Measurements from ENCODE around the gene SLC25A29.

The SLC25A29 gene

DNA sequence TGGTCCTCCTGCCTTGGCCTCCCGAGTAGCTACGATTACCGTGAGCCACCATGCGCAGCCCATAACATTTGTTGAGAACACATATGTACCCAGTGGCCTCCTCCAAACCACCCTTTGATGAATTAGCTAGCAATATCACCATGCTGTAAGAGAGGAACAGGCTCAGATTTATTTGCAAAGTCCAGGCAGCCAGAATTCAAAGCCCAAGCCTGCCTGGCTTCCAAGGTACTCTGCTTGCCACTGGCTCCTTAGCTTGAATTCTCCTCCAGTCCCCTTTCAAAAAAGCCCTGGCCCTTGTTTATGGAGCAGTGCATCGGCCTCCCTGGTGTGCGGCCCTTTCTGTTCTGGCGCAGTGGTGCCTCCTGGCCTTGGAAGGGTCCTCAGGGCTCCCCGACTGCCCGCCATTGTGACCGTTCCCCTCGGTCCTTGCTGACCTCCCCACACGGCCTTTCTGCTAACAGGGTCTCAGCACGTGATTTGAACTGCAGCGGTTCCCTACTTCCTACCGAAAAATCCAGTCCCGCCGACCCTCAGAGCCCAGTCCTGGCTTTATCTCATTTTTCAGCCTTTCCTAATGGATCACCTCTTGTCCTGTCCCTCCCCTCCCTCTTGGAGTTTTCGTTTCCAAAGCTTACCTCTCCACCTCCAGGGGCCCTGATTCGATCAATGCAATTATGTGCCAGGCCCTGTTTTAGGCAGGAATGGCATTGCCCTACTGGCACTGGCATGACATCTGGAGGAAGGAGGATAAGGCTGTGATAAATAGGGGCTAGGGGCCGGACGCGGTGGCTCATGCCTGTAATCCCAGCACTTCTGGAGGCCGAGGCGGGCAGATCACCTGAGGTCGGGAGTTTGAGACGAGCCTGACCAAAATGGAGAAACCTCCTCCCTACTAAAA is 22.0 kb downstream of the SLC25A29 start:
- H3K27ac ChIP-seq, result peak overlapping the region; percentile 79
- TF ChIP-seq, protein P1, sequence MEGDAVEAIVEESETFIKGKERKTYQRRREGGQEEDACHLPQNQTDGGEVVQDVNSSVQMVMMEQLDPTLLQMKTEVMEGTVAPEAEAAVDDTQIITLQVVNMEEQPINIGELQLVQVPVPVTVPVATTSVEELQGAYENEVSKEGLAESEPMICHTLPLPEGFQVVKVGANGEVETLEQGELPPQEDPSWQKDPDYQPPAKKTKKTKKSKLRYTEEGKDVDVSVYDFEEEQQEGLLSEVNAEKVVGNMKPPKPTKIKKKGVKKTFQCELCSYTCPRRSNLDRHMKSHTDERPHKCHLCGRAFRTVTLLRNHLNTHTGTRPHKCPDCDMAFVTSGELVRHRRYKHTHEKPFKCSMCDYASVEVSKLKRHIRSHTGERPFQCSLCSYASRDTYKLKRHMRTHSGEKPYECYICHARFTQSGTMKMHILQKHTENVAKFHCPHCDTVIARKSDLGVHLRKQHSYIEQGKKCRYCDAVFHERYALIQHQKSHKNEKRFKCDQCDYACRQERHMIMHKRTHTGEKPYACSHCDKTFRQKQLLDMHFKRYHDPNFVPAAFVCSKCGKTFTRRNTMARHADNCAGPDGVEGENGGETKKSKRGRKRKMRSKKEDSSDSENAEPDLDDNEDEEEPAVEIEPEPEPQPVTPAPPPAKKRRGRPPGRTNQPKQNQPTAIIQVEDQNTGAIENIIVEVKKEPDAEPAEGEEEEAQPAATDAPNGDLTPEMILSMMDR (IDR thresholded peaks at IDR 0.05), result no peak
- TF ChIP-seq ZFX (IDR thresholded peaks at IDR 0.05; ENCODE audit: borderline replicate concordance), result no peak

DNA sequence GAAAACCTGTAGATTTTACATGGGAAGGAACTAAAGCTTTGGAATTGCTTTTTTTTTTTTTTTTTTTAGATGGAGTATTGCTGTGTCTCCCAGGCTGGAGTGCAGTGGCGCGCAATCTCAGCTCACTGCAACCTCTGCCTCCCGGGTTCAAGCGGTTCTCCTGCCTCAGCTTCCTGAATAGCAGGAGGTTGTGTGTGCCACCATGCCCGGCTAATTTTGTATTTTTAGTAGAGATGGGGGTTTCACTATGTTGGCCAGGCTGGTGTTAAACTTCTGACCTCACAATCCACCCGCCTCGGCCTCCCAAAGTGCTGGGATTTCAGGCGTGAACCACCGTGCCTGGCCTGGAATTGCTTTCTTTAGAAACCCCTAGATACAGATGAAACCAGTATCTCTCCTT is 22.8 kb downstream of the SLC25A29 start:
- H3K27ac ChIP-seq, result peak overlapping the region; percentile 79

DNA sequence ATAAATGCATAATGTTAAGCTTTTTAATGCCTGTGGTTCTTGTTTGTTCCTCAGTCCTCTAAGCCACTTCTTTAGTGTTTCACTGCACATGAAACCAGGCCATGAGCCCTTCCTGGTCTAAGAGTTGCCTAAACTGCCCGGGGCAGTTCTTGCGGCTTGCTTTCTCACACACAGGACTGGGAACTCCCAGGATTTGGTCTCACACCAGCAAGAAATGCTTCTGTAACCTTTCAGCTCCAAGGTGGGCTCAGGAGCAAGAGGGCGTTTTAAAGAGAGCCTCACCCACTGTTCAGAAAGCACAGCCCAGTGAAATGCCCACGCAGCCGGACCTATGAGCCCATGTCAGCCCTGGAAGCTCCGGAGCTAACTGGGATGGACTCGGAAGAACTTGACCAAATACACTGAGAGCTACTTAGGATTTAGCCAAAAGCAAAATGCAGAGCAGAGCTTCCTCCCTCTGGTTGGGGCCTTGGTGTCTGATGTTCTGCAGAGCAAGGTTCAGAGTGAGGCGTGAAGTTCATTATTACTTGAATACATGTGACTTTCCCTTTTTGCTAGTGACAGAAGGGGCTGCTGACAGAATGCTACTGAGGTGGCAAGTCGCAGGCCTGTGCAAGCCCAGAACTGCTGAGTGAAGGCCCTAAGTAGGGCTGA is 23.4 kb downstream of the SLC25A29 start:
- peak overlapping the region; percentile 79 for H3K27ac ChIP-seq
- TF ChIP-seq ZFX (IDR thresholded peaks at IDR 0.05; ENCODE audit: borderline replicate concordance), result no peak
- TF ChIP-seq, protein P1 (IDR thresholded peaks at IDR 0.05), result no peak

DNA sequence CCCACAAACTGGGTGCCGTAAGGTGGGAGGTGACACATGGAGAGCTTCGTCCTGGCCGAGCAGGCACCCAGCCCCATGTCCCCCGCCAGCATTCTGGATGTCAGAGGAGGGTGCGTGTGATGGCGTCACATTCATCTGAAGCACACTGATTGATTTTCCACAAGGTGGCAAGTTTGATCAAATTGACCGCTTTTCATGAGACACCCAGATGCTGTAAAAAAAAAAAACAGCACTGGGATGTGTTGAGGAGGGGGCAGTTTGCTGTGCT is 24.2 kb downstream of the SLC25A29 start:
- TF ChIP-seq, protein P1 (IDR thresholded peaks at IDR 0.05), result no peak
- no peak for TF ChIP-seq ZFX (IDR thresholded peaks at IDR 0.05; ENCODE audit: borderline replicate concordance)
- H3K27ac ChIP-seq, result no peak overlapping the region

DNA sequence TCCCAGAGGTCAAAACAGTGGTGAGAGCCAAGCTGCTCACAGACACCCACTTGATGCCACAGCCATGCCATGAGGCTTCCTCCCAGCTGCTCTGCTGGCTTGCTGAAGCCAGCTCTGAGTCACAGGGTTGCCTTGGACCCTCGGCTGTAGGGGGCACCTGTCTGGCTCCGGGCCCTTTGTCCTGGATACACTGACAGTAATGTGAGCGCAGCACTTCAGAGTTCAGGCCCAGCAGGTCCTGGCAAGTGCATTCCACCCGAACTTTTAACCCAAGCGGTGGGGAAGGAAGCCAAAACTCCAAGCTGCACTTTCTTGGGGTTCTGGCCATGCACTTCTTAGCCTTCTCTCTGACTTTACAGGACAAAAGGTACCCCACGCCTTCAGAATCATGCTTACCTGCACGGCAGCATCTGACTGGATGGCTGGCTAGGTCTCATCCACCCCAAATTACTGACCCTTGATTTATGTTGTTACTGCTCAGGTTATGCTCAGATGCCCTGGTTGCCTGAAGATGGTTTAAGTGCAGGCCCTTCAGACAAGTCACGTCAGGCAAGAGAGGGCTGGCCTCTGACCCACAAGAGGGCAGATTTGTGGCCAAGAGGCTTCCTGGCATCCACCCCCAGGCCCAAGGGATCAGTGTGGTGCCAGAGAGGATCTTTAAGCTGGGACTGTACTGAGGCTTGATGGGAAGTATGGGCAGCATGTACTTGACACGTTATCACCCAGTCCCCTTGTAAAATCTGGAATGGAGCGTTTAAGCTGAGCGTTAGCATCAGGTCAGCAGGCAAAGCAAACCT is 24.8 kb downstream of the SLC25A29 start:
- TF ChIP-seq ZFX (IDR thresholded peaks at IDR 0.05; ENCODE audit: borderline replicate concordance), result no peak
- TF ChIP-seq, protein P1 (IDR thresholded peaks at IDR 0.05), result no peak
- H3K27ac ChIP-seq, result no peak overlapping the region

DNA sequence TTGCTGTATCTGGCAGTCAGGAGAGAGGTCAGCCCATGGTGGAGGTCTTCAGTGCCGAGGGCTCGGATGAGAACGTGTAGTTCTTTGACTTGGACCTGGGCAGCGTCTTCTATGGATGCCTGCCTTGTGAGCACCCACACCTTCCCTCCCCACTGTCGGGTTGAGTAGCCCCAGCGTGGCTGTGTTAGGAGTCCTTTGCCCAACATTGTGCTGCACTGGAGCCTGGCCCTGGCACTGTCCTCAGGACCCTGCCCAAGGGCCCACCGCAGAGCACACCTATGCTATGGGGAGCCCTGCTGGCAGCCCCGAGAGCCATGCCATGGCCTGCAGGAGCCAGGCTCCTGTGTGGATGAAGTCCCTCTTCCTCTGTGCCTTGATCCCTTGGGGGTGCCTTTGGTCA is 26.7 kb downstream of the SLC25A29 start:
- no peak overlapping the region for H3K27ac ChIP-seq
- no peak for TF ChIP-seq ZFX (IDR thresholded peaks at IDR 0.05; ENCODE audit: borderline replicate concordance)
- TF ChIP-seq, protein P1 (IDR thresholded peaks at IDR 0.05), result no peak

DNA sequence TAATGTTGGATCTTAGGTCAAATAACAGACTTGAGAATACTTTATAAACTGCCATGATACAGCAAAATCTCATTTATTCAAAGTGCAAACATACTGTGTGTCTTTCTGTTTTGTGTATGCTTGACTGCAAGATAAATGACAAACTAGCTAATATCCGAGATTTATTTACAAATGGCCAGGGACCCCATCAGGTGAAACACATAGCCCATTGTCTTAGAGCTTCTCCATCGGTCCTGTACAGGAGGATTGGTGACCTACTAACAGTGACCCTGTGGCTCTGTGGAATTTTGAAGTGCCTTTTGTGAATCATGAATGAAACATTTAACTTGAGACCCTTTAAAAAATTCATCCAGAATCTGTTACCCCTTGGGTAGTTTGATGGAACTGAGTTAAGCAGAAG is 27.1 kb downstream of the SLC25A29 start:
- no peak overlapping the region for H3K27ac ChIP-seq
- TF ChIP-seq ZFX (IDR thresholded peaks at IDR 0.05; ENCODE audit: borderline replicate concordance), result no peak
- TF ChIP-seq, protein P1 (IDR thresholded peaks at IDR 0.05), result no peak

Measured in 22Rv1 (cell line).